ENCODE data around the gene HTT.

DNA sequence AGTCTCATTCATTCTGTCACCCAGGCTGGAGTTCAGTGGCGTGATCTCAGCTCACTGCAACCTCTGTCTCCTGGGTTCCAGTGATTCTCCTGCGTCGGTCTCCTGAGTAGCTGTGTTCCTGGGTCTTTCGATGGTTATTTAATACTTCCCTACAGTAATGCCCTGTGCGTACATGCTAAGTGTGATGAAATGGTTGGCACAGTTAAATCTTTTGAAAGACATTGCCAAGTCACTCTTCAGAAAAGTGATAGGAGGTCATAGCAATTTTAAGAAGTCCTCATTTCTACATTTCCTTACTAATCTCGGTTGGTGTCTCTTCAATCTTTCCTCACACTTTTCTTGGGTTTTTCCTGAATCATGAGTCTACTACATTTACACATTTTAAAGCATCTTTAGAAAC, 14.5 kb upstream of the HTT start:
- TF ChIP-seq, protein P1, sequence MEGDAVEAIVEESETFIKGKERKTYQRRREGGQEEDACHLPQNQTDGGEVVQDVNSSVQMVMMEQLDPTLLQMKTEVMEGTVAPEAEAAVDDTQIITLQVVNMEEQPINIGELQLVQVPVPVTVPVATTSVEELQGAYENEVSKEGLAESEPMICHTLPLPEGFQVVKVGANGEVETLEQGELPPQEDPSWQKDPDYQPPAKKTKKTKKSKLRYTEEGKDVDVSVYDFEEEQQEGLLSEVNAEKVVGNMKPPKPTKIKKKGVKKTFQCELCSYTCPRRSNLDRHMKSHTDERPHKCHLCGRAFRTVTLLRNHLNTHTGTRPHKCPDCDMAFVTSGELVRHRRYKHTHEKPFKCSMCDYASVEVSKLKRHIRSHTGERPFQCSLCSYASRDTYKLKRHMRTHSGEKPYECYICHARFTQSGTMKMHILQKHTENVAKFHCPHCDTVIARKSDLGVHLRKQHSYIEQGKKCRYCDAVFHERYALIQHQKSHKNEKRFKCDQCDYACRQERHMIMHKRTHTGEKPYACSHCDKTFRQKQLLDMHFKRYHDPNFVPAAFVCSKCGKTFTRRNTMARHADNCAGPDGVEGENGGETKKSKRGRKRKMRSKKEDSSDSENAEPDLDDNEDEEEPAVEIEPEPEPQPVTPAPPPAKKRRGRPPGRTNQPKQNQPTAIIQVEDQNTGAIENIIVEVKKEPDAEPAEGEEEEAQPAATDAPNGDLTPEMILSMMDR (optimal IDR thresholded peaks at IDR 0.05 in 1 of 3, IDR thresholded peaks at IDR 0.05 in 1 of 3, conservative IDR thresholded peaks at IDR 0.05 in 1 of 3; ENCODE audit: extremely low read depth in 1 of 3, insufficient read depth in 2 of 3, low read length in 3 of 3) = no peak
- TF ChIP-seq EZH2 (IDR thresholded peaks at IDR 0.05; ENCODE audit: low read length) = no peak
